Prostate gland (tissue), 2 donors: ENCODE results near the gene RABEP2. TPM values are rescaled to one million over a fixed set of nuclear protein-coding genes. Genes with fewer than 3 reads are reported as not detected.
"Not testable (repeated sequence)": the region's sequence is repeated elsewhere in the genome, so short reads cannot be mapped to it uniquely, and the experiment has no call there.

Experiments used
- DNase-seq: peaks from one replicate; pipeline ENCODE4 v3.0.0-alpha.2; 2019; ENCODE audit warnings: low spot score
- H3K27ac ChIP-seq, 2 donors: fragments of 200-600 bp; sonication (generic); 2 replicates each; pipeline ENCODE4 v1.5.1; 2017 to 2019
- H3K27me3 ChIP-seq: fragments of 200-600 bp; sonication (generic); replicated peaks from 2 replicates; pipeline ENCODE4 v1.5.1; 2019; ENCODE audit not compliant: insufficient read depth
- H3K36me3 ChIP-seq, 2 donors: fragments of 200-600 bp; sonication (generic); 1 replicate in 1 of 2; 2 replicates in 1 of 2; pipeline versions ENCODE4 v1.5.1 to v1.8.1; 2017 to 2019
- H3K4me1 ChIP-seq: fragments of 200-600 bp; sonication (generic); replicated peaks from 2 replicates; pipeline ENCODE4 v1.5.1; 2019
- H3K4me3 ChIP-seq, 2 donors: fragments of 200-600 bp; sonication (generic); 2 replicates each; pipeline ENCODE4 v1.5.1; 2017 to 2019
- H3K9me3 ChIP-seq: fragments of 200-600 bp; sonication (generic); 2 replicates; pipeline ENCODE4 v1.5.1; 2017
- POLR2A ChIP-seq: fragments of 450-650 bp; IDR thresholded peaks from one replicate; pipeline ENCODE4 v1.6.1; 2016; ENCODE audit warnings: antibody characterized with exemption, mild to moderate bottlenecking
- POLR2AphosphoS5 ChIP-seq: sonication (generic); formaldehyde crosslinking; IDR thresholded peaks from one replicate; pipeline ENCODE4 v1.6.1; 2017; ENCODE audit warnings: antibody characterized with exemption
- WGBS: methylation state at CpG from one replicate; pipeline ENCODE4 v1.1.5; 2018; 5-methylcytosine and 5-hydroxymethylcytosine counted together
- intact Hi-C: fragments of 100-400 bp; cut with DNase I; formaldehyde crosslinking; loops from one replicate; pipeline ENCODE4 v1.14.2; 2022
- total RNA-seq, 2 donors: library from RNA; depleted of rRNA; stranded (reverse); fragments of >200 nt; gene quantifications; one replicate each; pipeline ENCODE4 v1.1.0, GENCODE V29; 2016
- TF ChIP-seq, protein P1 (sequence below), 4 experiments: fragments of 200-600 bp in 2 of 4; fragments of 450-650 bp in 2 of 4; sonication (generic) in 2 of 4; IDR thresholded peaks; 1 replicate in 3 of 4; 2 replicates in 1 of 4; pipeline ENCODE4 v1.5.1; 2016 to 2019; ENCODE audit warnings: antibody characterized with exemption in 4 of 4, mild to moderate bottlenecking in 2 of 4, moderate library complexity in 2 of 4

Gene RABEP2
- total RNA-seq, 2 donors from 2014 or later: 128 to 139 TPM

DNA sequence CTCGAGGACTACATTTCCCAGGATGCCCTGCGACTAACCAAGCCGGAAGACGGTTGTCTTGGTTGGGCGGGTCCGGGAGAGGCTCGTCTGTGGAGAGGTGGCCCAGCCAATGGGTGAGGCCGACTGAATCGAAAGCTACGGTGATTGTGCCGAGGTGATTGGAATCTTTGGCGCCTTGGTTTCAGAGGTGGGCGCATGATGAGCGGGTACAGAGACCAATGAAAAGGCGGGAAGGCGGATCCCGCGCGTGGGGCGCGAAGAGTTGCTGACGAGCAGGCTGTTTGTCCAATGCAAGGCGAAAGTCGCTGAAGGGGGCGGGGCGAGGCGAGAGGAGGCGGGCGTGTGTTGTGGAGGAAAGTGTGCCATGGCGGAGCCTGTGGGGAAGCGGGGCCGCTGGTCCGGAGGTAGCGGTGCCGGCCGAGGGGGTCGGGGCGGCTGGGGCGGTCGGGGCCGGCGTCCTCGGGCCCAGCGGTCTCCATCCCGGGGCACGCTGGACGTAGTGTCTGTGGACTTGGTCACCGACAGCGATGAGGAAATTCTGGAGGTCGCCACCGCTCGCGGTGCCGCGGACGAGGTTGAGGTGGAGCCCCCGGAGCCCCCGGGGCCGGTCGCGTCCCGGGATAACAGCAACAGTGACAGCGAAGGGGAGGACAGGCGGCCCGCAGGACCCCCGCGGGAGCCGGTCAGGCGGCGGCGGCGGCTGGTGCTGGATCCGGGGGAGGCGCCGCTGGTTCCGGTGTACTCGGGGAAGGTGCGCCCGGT is 25.8 kb upstream of the RABEP2 start, which contains the start of gene NFATC2IP:
TSS of gene NFATC2IP (plus strand) at position 290 of the 762 bp plus-strand sequence. CDS start at position 365, 75 bp downstream.
- H3K36me3 ChIP-seq: no peaks in the 10 kb centered on the region
- intact Hi-C loops: no loop called here
- H3K4me1 ChIP-seq: no peaks in the 10 kb centered on the region
- TF ChIP-seq, protein P1, sequence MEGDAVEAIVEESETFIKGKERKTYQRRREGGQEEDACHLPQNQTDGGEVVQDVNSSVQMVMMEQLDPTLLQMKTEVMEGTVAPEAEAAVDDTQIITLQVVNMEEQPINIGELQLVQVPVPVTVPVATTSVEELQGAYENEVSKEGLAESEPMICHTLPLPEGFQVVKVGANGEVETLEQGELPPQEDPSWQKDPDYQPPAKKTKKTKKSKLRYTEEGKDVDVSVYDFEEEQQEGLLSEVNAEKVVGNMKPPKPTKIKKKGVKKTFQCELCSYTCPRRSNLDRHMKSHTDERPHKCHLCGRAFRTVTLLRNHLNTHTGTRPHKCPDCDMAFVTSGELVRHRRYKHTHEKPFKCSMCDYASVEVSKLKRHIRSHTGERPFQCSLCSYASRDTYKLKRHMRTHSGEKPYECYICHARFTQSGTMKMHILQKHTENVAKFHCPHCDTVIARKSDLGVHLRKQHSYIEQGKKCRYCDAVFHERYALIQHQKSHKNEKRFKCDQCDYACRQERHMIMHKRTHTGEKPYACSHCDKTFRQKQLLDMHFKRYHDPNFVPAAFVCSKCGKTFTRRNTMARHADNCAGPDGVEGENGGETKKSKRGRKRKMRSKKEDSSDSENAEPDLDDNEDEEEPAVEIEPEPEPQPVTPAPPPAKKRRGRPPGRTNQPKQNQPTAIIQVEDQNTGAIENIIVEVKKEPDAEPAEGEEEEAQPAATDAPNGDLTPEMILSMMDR (IDR thresholded peaks at IDR 0.05): peak in 1 of 4 experiments; percentile 2
- TF ChIP-seq POLR2A: peak; percentile 73
- TF ChIP-seq POLR2AphosphoS5: peak; percentile 99
- DNase-seq: peak; percentile 100
- H3K27ac ChIP-seq: peak within 1 kb of the TSS; percentile 62 to 76
- WGBS: 1% methylated on average over 78 of the region's 79 CpGs
- H3K27me3 ChIP-seq: no peaks in the 10 kb centered on the region
- H3K4me3 ChIP-seq: peak within 1 kb of the TSS; percentile 73 to 97
- H3K9me3 ChIP-seq: no peaks in the 10 kb centered on the region

DNA sequence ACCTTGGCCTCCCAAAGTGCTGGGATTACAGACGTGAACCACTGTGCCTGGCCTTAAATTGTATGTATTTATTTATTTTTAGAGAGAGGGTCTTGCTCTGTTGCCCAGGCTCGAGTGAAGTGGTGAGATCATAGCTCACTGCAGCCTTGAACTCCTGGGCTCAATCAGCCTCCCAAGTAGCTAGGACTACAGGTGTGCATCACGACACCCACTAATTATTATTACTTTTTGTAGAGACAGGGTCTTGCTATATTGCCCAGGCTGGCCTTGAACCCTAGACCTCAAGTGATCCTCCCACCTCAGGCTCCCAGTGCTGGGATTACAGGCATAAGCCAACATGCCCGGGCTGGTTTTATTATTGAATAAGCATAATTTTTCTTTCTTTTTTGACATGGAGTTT is 21.6 kb upstream of the RABEP2 start:
- Histone ChIP-seq H3K9me3 (no peaks in the 10 kb centered on the region), H3K4me3 (no peak overlapping the region), H3K27me3 (no peaks in the 10 kb centered on the region), H3K4me1 (no peaks in the 10 kb centered on the region), H3K36me3 (no peaks in the 10 kb centered on the region), H3K27ac (no peak overlapping the region)
- TF ChIP-seq, protein P1 (IDR thresholded peaks at IDR 0.05): no peak
- no peak for TF ChIP-seq POLR2A
- TF ChIP-seq POLR2AphosphoS5: no peak
- WGBS: 81% methylated on average over 4 of the region's 4 CpGs
- DNase-seq: no peak
- intact Hi-C loops: loop anchor here (5.0 kb wide), 2 partner anchors 84 to 124 kb away; partner anchors contain the start of genes ATXN2L and SH2B1

DNA sequence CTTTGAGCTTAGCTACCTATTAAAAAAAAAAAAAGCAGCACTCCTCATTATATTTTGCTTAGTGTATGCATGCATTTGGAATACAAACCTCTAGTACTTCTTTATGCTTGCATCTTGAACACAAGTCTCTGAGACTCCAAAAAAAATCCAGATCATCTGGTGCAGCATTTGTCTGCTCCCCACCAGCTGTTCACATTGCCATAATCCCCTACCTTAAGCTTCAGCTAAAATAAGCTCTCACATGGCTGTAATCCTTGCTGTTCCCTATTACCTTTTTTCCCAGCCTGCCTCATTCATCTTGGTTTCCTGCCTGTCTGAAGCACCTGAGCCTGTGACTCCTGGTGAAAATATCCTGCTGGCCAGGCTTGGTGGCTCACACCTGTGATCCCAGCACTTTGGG is 18.2 kb upstream of the RABEP2 start:
- Histone ChIP-seq H3K27me3 (no peaks in the 10 kb centered on the region), H3K27ac (no peak overlapping the region), H3K9me3 (no peaks in the 10 kb centered on the region), H3K36me3 (no peaks in the 10 kb centered on the region), H3K4me3 (no peak overlapping the region), H3K4me1 (no peaks in the 10 kb centered on the region)
- DNase-seq: no peak
- intact Hi-C loops: no loop called here
- TF ChIP-seq POLR2AphosphoS5: no peak
- TF ChIP-seq POLR2A: no peak
- TF ChIP-seq, protein P1 (IDR thresholded peaks at IDR 0.05): no peak

DNA sequence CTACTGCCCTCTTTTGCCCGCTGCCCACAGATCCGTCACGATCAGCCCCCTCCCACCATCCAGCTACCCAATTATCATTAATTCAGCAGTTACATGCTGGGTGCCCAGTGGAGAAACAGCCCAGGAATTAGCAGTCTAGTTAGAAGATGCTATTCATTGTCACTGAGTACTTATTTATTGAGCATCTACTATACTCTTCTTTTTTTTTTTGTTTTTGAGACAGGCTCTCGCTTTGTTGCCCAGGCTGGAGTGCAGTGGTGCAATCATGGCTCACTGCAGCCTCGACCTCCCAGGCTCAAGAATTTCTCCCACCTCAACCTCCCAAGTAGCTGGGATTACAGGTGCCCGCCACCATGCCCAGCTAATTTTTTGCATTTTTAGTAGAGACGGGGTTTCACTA is 14.8 kb upstream of the RABEP2 start:
- H3K36me3 ChIP-seq, H3K27me3 ChIP-seq, DNase-seq, H3K27ac ChIP-seq, intact Hi-C loops, H3K4me1 ChIP-seq, H3K4me3 ChIP-seq, H3K9me3 ChIP-seq: not testable (repeated sequence)
- WGBS: 92% methylated on average over 7 of the region's 7 CpGs

DNA sequence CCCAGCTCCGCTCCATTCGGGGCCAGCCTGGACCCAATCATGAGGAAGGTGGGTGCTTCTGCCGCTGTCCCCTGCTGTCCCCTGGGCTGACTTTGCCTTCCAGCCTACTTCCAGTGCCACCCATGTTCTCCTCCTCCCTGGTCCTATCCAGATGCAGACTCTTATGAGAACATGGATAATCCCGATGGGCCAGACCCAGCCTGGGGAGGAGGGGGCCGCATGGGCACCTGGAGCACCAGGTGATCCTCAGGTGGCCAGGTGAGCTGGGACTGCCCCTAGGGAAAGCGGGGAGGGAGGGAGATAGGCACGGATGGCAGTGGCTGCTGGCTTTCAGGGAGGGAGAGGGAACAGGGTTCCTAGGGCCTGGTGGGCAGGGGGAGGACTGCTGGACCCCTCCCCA is 13.7 kb upstream of the RABEP2 start:
- Histone ChIP-seq H3K9me3 (no peaks in the 10 kb centered on the region), H3K27me3 (no peaks in the 10 kb centered on the region), H3K36me3 (no peaks in the 10 kb centered on the region), H3K27ac (no peak overlapping the region), H3K4me1 (no peaks in the 10 kb centered on the region), H3K4me3 (no peak overlapping the region)
- intact Hi-C loops: no loop called here
- no peak for DNase-seq
- 81% methylated on average over 7 of the region's 7 CpGs for WGBS
- no peak for TF ChIP-seq POLR2AphosphoS5
- TF ChIP-seq, protein P1 (IDR thresholded peaks at IDR 0.05): no peak
- TF ChIP-seq POLR2A: no peak
